GM23338 (cell line): ENCODE data around the gene ZFP69.

ENCODE experiments used
- CREB1 ChIP-seq: fragments of 250-450 bp; sonication (Bioruptor Pico); IDR thresholded peaks from 2 replicates; pipeline ENCODE4 v1.5.0; 2020; ENCODE audit warnings: low read depth, mild to moderate bottlenecking, moderate library complexity
- EZH2 ChIP-seq: fragments of 200-600 bp; sonication (generic); IDR thresholded peaks from one replicate; pipeline ENCODE4 v1.8.0; 2017; ENCODE audit warnings: antibody characterized with exemption, mild to moderate bottlenecking, low read depth; ENCODE audit not compliant: unreplicated experiment
- EZH2phosphoT487 ChIP-seq: fragments of 200-600 bp; sonication (generic); IDR thresholded peaks from one replicate; pipeline ENCODE4 v1.8.1; 2018; ENCODE audit warnings: antibody characterized with exemption; ENCODE audit not compliant: unreplicated experiment
- JUNB ChIP-seq: IDR thresholded peaks from one replicate; pipeline ENCODE4 v1.6.1; 2016; ENCODE audit warnings: antibody characterized with exemption; ENCODE audit not compliant: unreplicated experiment
- POLR2AphosphoS5 ChIP-seq: IDR thresholded peaks from 2 replicates; pipeline ENCODE4 v1.6.1; 2016; ENCODE audit warnings: antibody characterized with exemption, low read depth
- STAT1 ChIP-seq: IDR thresholded peaks from one replicate; pipeline ENCODE4 v1.6.1; 2016; ENCODE audit warnings: antibody characterized with exemption; ENCODE audit not compliant: unreplicated experiment
- ZNF114 ChIP-seq: fragments of 250-450 bp; sonication (Bioruptor Pico); IDR thresholded peaks from 2 replicates; pipeline ENCODE4 v1.5.0; 2020; ENCODE audit warnings: mild to moderate bottlenecking, moderate library complexity
- TF ChIP-seq, protein P1 (sequence below), 2 experiments: fragments of 200-600 bp in 1 of 2; sonication (generic) in 1 of 2; conservative IDR thresholded peaks; 2 replicates each; pipeline versions ENCODE4 v1.5.1 to v1.6.1; 2016 to 2017; ENCODE audit warnings: antibody characterized with exemption in 2 of 2, low read depth in 2 of 2, mild to moderate bottlenecking in 2 of 2, moderate library complexity in 1 of 2
- TF ChIP-seq, protein P2 (sequence below): IDR thresholded peaks from one replicate; pipeline ENCODE4 v1.6.1; 2018; ENCODE audit warnings: antibody characterized with exemption; ENCODE audit not compliant: unreplicated experiment
- TF ChIP-seq, protein P3 (sequence below): IDR thresholded peaks from 2 replicates; pipeline ENCODE4 v1.6.1; 2016; ENCODE audit warnings: antibody characterized with exemption

DNA sequence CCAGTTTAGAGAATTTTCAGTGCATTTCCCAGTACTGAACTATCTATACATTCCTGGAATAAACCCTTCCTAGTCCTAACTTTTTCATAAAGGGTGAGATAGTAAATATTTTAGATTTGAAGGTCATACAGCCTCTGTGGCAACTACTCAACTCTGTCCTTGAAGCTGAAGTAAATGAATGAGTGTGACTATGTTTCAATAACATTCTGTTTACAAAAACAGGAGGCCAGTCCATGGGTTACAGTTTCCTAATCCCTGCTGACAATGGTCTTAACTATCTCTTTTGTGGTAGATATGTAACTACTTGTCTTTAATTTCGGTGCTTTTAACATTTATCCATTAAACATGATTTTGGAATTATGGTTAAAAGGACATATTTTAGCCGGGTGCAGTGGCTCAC is 58.6 kb downstream of the ZFP69 start:
- TF ChIP-seq, protein P1, sequence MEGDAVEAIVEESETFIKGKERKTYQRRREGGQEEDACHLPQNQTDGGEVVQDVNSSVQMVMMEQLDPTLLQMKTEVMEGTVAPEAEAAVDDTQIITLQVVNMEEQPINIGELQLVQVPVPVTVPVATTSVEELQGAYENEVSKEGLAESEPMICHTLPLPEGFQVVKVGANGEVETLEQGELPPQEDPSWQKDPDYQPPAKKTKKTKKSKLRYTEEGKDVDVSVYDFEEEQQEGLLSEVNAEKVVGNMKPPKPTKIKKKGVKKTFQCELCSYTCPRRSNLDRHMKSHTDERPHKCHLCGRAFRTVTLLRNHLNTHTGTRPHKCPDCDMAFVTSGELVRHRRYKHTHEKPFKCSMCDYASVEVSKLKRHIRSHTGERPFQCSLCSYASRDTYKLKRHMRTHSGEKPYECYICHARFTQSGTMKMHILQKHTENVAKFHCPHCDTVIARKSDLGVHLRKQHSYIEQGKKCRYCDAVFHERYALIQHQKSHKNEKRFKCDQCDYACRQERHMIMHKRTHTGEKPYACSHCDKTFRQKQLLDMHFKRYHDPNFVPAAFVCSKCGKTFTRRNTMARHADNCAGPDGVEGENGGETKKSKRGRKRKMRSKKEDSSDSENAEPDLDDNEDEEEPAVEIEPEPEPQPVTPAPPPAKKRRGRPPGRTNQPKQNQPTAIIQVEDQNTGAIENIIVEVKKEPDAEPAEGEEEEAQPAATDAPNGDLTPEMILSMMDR (conservative IDR thresholded peaks at IDR 0.05; ENCODE audit: low read depth in 2 of 2), result no peak
- no peak for TF ChIP-seq ZNF114
- TF ChIP-seq EZH2, result no peak
- TF ChIP-seq CREB1, result no peak
- no peak for TF ChIP-seq POLR2AphosphoS5
- TF ChIP-seq EZH2phosphoT487, result no peak
- TF ChIP-seq, protein P2, sequence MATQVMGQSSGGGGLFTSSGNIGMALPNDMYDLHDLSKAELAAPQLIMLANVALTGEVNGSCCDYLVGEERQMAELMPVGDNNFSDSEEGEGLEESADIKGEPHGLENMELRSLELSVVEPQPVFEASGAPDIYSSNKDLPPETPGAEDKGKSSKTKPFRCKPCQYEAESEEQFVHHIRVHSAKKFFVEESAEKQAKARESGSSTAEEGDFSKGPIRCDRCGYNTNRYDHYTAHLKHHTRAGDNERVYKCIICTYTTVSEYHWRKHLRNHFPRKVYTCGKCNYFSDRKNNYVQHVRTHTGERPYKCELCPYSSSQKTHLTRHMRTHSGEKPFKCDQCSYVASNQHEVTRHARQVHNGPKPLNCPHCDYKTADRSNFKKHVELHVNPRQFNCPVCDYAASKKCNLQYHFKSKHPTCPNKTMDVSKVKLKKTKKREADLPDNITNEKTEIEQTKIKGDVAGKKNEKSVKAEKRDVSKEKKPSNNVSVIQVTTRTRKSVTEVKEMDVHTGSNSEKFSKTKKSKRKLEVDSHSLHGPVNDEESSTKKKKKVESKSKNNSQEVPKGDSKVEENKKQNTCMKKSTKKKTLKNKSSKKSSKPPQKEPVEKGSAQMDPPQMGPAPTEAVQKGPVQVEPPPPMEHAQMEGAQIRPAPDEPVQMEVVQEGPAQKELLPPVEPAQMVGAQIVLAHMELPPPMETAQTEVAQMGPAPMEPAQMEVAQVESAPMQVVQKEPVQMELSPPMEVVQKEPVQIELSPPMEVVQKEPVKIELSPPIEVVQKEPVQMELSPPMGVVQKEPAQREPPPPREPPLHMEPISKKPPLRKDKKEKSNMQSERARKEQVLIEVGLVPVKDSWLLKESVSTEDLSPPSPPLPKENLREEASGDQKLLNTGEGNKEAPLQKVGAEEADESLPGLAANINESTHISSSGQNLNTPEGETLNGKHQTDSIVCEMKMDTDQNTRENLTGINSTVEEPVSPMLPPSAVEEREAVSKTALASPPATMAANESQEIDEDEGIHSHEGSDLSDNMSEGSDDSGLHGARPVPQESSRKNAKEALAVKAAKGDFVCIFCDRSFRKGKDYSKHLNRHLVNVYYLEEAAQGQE, result no peak
- TF ChIP-seq, protein P3, sequence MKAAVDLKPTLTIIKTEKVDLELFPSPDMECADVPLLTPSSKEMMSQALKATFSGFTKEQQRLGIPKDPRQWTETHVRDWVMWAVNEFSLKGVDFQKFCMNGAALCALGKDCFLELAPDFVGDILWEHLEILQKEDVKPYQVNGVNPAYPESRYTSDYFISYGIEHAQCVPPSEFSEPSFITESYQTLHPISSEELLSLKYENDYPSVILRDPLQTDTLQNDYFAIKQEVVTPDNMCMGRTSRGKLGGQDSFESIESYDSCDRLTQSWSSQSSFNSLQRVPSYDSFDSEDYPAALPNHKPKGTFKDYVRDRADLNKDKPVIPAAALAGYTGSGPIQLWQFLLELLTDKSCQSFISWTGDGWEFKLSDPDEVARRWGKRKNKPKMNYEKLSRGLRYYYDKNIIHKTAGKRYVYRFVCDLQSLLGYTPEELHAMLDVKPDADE, result no peak
- no peak for TF ChIP-seq STAT1
- no peak for TF ChIP-seq JUNB
